Hepatic stellate cell (primary cell): ENCODE results near the gene ATAD3A.
"Not testable (repeated sequence)": the region's sequence is repeated elsewhere in the genome, so short reads cannot be mapped to it uniquely, and the experiment has no call there.

Experiments used
- DNase-seq: peaks from one replicate; pipeline ENCODE4 v3.0.0; 2011; ENCODE audit warnings: low spot score

ATAD3A gene

GRCh38 chr1:1556505-1556904 is 44.5 kb downstream of the ATAD3A start:
- DNase-seq, result no peak

GRCh38 chr1:1556961-1557360 is 45.0 kb downstream of the ATAD3A start:
- not testable (repeated sequence) for DNase-seq

GRCh38 chr1:1557688-1558087 is 45.7 kb downstream of the ATAD3A start:
- not testable (repeated sequence) for DNase-seq

GRCh38 chr1:1558591-1558990 is 46.6 kb downstream of the ATAD3A start:
- DNase-seq, result no peak

- no peak for DNase-seq
These were observed 47.1 kb downstream of the ATAD3A start for GRCh38 chr1:1559066-1559465.

- DNase-seq, result no peak
These were observed 48.2 kb downstream of the ATAD3A start for GRCh38 chr1:1560178-1560577.

- no peak for DNase-seq
These were observed 50.0 kb downstream of the ATAD3A start for GRCh38 chr1:1561801-1562470.

GRCh38 chr1:1562556-1563195 is 50.7 kb downstream of the ATAD3A start:
- DNase-seq, result no peak

- no peak for DNase-seq
These were observed 51.7 kb downstream of the ATAD3A start for GRCh38 chr1:1563688-1564087.

GRCh38 chr1:1564268-1564667 is 52.3 kb downstream of the ATAD3A start:
- DNase-seq, result no peak

GRCh38 chr1:1565340-1565739 is 53.4 kb downstream of the ATAD3A start:
- no peak for DNase-seq

- no peak for DNase-seq
These were observed 55.4 kb downstream of the ATAD3A start for GRCh38 chr1:1567152-1567875.

GRCh38 chr1:1567891-1568291 is 55.9 kb downstream of the ATAD3A start:
- DNase-seq, result no peak

GRCh38 chr1:1569341-1569740 is 57.4 kb downstream of the ATAD3A start:
- DNase-seq, result no peak

GRCh38 chr1:1573843-1574720 is 62.1 kb downstream of the ATAD3A start:
- DNase-seq, result peak; percentile 88

GRCh38 chr1:1574721-1575537 is 63.0 kb downstream of the ATAD3A start, which contains the start of gene SSU72:
TSS of gene SSU72 (minus strand) at chr1:1574863. CDS start at chr1:1574557, 306 bp downstream.
- DNase-seq, result peak; percentile 97

- no peak for DNase-seq
These were observed 65.5 kb downstream of the ATAD3A start for GRCh38 chr1:1577367-1578011.

GRCh38 chr1:1578371-1578940 is 66.5 kb downstream of the ATAD3A start:
- DNase-seq, result no peak

- no peak for DNase-seq
These were observed 70.8 kb downstream of the ATAD3A start for GRCh38 chr1:1582585-1583346.
